HG03039 (cell line): ENCODE results near the gene PRND.
"Not testable (repeated sequence)": the region's sequence is repeated elsewhere in the genome, so short reads cannot be mapped to it uniquely, and the experiment has no call there.

Source experiments
- ATAC-seq: cut with Tn5 transposase; IDR thresholded peaks from one replicate; pipeline ENCODE4 v1.9.1; 2021; ENCODE audit warnings: mild to moderate bottlenecking, moderate library complexity; ENCODE audit not compliant: unreplicated experiment

Gene PRND, protein sequence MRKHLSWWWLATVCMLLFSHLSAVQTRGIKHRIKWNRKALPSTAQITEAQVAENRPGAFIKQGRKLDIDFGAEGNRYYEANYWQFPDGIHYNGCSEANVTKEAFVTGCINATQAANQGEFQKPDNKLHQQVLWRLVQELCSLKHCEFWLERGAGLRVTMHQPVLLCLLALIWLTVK

DNA sequence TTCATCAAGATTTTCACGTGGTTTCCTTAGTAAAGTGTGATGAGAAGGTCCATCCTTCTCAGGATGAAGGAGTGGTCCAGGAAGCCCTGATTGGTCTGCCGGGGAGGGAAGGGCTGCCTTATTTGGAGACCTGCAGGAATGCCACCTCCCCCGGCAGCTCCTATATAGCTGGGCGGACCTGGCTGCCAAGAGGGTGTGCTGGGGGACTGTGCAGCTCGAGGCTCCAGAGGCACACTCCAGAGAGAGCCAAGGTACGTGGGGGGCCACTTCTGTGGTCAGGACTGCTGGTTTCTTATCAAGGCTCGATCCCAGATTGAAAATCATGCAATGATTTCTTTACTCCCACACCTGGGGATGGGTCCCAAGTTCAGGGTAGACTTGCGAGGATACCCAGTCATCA lies at the start of gene PRND:
Gene PRND (plus strand): TSS at position 191 of the 400 bp plus-strand sequence. CDS start 2,643 bp downstream, outside the sequence.
- ATAC-seq = no peak

DNA sequence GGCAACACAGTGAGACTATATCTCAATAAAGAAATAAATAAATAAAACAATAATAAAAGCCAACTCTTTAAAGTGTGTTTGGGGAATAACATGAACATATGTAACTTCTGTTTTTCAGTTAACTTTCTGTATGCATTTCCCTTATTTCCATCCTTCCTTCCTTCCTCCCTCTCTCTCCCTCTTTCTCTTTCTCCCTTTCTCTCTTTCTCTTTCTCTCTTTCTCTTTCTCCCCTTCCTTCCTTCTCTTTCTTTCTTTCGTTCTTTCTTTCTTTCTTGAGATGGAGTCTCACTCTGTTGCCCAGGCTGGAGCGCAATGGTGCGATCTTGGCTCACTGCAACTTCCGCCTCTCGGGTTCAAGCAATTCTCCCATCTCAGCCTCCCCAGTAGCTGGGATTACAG lies 48.8 kb upstream of the PRND start:
- no peak for ATAC-seq

DNA sequence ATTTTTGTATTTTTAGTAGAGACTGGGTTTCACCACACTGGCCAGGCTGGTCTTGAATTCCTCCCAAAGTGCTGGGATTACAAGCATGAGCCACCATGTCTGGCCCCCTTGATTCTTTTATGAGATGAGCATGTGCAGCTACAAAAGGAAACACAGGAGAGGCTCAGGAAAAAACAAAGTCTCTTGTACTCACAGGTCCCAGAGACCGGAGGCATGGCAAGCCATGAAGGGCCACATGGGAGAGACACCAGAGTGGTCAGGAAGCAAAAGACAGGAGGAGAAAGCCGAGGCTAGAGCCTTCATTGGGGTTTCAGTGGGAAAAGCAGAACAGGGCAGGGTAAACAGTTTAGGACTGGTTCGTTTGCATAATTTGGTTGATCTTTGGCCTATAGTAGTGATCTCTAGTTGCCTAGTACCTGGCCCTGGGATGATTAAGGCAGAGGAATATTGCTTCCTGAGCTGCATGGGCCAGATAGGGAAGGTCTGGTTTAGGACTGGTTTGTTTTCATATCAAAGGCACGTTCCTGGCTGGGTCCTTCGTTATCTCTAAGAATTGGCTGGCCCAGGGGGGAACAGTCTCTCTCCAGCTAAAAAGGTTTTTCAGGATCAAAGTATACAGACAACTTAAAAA lies 48.2 kb upstream of the PRND start:
- no peak for ATAC-seq

DNA sequence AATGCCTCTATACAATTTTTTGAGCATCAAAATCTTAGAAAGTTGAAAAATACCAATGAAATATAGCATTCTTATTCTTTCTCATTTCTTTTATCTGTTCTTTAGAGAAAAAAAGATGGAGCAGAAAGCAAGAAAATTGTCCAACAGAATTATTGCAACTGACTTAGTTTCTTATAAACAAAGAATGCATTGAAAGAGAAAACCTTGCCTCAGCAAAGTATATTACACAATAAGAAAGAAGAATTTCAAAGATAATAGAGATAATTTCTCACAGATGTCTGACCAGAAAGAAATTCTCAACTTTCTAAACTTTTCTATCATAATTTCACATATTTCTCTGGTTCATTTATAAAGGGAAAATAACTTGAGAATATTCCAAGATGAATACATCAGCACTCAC lies 47.0 kb upstream of the PRND start:
- ATAC-seq = no peak

DNA sequence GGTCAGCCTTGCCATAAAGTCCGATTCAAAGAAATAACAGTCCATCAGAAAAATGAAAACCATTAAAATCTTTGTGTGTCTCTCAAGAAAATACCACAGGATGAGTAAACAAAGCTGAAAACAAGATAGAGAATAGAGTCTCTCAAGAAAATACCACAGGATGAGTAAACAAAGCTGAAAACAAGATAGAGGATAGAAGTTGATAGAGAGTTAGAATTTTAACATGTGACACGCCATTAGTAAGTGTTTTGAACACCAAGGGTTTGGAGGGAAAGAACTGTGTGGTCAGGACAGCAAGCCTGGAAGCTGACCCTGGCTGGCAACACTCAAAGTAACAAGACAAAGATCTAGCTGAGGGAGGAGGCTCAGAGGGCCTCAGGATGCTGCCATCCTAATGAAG lies 43.9 kb upstream of the PRND start:
- ATAC-seq = no peak

DNA sequence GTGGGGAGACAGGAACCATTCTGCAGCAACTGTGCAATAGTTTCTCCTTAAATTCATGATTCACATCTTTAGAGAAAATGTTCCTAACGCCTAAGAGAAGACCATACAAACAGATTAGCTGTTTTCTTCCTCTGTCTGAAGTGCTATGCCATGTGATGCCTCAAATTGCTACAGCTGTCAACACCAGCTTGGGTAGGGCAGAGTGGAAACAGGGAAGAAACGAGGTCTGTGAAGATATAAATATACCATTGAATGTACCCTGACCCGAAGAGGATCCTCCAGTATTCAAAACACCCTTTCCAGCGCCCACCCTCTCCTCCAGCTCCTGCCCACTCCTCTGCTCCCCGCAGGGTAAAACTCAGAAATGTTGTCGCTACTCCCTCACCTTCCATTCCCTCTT lies 40.3 kb upstream of the PRND start:
- ATAC-seq = no peak

DNA sequence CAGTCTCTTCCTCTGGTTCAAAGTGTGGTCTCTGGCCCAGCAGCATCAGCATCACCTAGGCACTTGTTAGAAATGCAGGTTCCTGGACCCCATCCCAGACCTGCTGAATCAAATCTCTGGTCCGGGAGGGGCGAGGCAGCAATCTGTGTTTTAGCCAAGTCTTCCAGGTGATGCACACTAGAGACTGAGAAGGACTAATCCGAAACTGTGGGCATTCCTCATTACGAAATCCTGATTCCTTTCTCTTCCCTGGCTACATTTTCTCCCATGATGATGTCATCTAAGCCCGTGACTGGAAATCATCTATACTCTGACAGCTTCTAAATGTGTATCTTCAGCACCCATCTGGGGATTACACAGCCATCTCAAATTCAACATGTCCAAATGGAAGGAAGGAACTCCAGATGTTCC lies 39.7 kb upstream of the PRND start:
- no peak for ATAC-seq

DNA sequence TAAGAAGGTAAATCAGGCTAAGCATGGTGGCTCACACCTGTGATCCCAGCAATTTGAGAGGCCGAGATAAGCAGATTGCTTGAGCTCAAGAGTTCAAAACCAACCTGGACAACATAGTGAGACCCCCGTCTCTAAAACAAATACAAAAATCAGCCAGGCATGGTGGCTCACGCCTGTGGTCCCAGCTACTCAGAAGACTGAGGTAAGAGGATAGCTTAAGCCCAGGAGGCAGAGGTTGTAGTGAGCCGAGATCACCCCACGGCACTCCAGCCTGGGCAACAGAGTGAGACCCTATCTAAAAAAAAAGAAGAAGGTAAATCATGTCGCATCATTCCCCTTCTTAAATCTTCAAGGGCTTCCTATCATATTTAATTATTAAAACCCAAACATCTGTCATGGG lies 39.0 kb upstream of the PRND start:
- ATAC-seq = no peak

DNA sequence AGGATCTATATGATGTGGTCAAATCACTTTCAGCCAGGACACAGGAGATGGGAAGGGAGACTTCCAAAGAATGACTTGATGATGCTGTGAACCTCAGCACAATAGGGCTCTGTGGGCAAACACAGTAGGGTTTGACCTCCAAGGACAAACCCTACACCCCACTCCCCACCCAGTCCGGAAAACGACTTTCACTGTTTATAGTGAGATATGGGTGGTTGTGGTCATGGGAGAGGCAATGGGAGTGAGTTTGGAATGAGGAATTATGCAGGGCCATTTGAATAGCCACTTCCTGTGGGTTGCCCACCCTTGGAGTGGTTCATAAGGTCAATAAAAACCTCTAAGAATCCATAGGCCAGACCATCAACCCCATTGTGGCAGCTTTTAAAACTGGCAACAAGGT lies 38.4 kb upstream of the PRND start:
- ATAC-seq = no peak

DNA sequence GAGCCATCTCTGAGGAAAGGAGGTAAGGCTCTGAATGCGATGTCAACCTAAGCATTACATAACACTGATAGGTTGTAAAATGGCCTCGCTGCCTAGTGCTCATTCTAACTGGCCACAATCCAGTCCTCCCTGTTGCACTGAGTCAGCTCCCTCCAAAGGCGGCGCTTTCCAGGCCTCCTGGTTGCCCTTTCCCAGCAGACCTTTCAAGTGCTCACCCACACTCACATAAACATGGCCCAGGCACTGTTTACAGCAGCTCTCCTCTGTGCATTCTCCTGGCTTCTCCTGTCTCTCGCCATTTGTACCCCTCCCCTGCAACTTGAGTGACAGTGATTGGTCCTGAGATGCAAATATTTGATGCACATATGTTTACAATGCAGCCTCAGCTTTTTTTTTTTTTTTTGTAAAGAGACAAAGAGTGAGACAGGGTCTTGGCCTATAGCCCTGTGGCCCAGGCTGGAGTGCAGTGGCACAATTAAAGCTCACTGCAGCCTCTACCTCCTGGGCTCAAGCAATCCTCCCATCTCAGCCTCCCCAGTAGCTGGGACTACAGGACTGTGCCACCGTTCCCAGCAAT lies 36.8 kb upstream of the PRND start:
- ATAC-seq = no peak

DNA sequence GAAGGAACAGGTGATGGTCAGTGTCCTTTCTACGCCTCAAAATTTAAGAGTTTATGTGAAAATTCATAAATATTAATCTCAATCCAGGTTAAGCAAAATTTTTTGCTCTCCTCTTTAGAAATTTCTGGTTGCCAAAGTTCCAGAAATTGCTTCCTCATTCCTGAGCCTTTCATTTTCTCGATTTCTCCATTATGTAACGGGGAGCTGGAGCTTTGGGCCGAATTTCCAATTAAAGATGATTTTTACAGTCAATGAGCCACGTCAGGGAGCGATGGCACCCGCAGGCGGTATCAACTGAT lies 35.8 kb upstream of the PRND start:
- no peak for ATAC-seq

DNA sequence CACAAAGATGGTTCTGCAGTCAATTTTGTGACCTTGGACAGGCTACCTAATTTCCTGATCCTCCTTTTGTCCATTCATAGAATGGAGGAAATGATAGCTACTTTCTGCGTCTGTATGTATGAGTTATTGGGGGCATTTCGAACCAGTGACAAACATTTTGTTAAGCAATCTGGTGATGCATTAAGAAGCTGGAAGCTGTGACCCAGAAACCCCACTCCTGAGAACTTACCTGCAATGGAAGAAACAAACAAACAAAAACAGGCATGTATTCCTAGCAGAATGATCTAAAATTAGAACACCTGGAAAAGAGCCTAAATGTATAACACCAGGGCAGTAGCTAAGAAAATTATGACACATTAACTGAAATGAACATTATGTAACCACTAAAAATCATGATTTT lies 33.4 kb upstream of the PRND start:
- ATAC-seq = no peak

DNA sequence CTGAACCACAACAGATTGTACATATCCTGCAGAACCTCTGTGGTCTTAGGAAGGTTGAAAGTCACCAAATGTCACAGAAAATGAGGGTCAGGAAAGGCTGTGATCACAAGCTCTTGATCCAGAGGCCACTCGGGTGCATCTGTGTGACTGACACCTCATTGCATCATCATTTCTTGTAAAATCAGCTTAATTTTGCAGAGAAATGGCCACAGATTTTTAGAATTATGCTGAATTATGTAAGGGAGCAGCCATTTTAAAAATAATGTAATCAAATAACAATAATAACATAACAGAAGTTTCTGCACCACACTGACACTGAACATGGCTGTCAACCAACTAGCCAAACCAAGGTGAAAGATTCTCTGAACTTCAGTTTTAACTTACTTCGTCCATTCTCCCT lies 32.5 kb upstream of the PRND start:
- ATAC-seq = no peak

DNA sequence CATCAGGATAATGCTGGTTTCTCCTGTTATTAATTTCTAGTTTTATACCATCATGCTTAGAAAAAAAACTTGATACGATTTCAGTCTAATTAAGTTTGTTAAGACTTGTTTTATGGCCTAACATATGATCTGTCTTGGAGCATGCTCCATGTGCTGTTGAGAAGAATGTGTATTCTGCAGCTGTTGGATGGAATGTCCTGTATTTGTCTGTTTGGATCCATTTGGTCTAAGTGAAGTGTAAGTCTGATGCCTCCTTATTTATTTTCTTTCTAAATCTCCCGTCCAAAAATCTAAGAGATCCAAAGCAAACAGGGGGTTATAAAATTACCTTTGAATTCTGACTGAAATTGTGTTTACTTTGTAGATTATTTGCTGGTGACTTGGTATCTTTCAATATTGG lies 30.0 kb upstream of the PRND start:
- no peak for ATAC-seq

DNA sequence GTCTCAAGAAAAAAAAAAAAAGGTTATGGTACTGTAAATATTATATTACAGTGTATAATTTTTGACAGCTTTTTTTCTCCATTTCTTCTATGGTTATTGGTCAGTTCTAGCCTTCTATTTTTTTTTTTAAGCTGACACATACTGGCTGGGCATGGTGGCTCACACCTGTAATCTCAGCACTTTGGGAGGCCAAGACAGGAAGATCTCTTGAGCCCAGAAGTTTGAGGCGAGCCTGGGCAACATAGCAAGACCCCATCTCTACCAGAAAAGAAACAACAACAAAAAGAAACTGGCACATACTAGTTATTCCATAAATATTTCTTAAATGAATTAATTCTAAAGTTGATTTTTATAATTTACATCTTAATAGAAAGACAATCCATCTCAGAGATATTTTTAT lies 27.6 kb upstream of the PRND start:
- no peak for ATAC-seq

DNA sequence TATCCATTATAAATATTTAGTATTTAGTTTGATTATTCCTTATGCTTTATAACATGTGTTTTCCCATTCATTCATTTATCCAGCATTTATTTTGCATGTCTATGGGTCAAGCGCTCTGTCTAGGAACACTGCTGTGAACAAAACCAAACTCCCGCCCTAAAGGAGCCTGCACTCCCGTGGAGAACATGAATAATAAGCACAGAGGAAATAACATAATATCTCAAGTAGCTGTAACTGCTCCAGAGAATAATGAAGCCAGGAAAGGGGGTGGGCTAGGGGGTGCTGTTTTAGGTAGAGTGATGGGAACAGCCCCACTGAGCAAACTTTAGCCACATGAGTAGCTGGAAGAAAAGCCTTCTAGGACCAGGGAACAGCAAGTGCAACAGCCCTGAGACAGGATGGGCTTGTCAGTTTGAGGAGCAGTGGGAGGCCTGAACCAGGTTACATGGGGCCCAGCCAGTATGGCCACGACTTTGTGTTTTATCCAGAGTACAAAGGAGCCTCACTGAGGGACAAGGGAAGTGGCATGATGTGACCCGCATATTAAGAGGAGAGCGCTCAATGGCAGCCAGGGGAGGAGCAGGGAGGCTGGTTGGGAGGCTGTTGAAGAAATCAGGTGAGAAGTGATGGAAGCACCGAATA lies 24.4 kb upstream of the PRND start:
- ATAC-seq = no peak

DNA sequence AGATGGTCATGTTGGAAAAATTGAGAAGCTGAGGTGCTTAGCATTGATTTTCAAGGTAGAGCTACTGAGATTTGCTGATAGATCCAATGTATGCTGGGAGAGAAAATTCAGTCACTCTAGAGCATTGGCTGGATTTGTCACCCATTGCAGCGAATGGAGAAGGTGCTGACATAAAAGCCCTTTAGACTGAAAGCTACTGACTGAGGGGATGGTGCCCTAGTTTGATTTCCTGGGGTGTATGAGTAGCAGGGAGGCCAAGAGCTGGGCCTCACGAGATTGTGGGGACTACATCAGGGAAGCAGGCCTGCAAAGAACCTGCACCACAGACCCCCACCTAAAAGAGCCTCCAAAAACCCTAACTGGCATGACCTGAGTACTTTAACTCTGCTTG lies 23.9 kb upstream of the PRND start:
- ATAC-seq = no peak

DNA sequence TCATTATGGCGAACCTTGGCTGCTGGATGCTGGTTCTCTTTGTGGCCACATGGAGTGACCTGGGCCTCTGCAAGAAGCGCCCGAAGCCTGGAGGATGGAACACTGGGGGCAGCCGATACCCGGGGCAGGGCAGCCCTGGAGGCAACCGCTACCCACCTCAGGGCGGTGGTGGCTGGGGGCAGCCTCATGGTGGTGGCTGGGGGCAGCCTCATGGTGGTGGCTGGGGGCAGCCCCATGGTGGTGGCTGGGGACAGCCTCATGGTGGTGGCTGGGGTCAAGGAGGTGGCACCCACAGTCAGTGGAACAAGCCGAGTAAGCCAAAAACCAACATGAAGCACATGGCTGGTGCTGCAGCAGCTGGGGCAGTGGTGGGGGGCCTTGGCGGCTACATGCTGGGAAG lies 22.5 kb upstream of the PRND start:
- no peak for ATAC-seq

DNA sequence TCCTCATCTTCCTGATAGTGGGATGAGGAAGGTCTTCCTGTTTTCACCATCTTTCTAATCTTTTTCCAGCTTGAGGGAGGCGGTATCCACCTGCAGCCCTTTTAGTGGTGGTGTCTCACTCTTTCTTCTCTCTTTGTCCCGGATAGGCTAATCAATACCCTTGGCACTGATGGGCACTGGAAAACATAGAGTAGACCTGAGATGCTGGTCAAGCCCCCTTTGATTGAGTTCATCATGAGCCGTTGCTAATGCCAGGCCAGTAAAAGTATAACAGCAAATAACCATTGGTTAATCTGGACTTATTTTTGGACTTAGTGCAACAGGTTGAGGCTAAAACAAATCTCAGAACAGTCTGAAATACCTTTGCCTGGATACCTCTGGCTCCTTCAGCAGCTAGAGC lies 21.8 kb upstream of the PRND start:
- no peak for ATAC-seq

DNA sequence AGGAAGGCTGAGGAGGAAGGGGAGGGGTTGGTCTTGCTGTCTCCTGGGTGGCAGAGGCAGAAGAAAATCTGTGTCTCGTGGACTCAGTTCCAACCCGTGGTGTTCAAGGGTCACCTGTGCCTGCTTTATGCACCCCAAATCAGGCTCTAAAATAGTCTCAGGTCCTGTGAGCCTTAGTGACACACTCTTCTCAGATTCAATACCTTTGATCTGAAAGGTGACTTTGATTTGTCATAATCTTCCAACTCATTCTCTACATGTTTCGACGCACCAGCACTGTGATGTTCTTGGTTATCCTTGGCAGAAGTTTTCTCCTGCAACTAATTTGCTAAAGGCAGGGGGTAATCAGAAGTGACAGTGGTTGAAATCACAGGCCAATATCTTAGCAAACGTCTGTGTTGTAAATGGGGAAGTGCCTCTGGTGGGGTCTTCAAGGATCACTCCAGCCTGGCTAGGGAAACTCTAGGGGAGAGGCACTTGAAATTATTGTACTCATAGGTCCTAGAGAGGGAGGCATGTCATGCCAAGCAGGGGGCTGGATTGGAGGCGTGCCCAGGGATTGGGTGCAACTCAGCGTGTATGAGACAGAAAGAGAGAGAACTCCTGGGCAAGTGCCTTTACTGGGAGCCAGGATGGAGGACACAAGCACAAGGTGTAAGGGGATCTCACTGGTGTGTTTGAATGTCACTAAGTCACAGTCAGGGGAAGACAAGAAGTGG lies 19.0 kb upstream of the PRND start:
- ATAC-seq = no peak

DNA sequence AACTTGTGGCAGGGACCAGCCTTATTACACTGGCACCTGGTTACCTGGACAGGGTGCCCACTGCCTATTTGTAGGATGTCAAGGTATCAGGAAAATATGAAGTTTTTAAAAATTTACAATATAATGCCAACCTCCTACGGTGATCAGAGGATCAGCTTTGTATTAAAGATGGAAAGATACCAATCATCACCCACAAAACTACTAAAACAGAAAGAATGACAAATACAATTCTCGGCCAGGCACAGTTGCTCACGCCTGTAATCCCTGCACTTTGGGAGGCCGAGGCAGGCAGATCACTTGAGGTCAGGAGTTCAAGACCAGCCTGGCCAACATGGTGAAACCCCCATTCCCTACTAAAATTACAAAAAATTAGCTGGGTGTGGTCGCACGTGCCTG lies 18.4 kb upstream of the PRND start:
- ATAC-seq = no peak

DNA sequence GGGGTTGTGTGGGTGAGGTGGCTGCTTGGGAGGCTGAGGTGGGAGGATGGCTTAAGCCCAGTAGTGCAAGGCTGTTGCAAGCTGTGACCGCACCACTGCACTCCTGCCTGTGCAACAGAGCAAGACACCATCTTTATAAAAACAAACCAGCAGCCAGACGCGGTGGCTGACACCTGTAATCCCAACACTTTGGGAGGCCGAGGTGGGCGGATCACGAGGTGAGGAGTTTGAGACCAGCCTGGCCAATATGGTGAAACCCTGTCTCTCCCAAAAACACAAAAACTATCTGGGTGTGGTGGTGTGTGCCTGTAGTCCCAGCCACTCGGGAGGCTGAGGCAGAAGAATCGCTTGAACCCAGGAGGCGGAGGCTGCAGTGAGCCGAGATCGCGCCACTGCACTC lies 14.8 kb upstream of the PRND start:
- ATAC-seq = not testable (repeated sequence)
